ENCODE results near the gene BACH2.
"Not testable (repeated sequence)": the region's sequence is repeated elsewhere in the genome, so short reads cannot be mapped to it uniquely, and the experiment has no call there.

Gene BACH2

GRCh38 chr6:90296341-90297114 is at the start of gene BACH2:
Gene BACH2 (minus strand): TSS chr6:90296843. CDS start chr6:90008844, 287,999 bp downstream.
- DNase-seq: peak; percentile 92 to 95 (median 94)

- no peak for DNase-seq
Observed at GRCh38 chr6:90343576-90343975, 46.9 kb upstream of the BACH2 start.

GRCh38 chr6:90338409-90338808 is 41.8 kb upstream of the BACH2 start:
- no peak for DNase-seq

- no peak for DNase-seq
Observed at GRCh38 chr6:90336388-90336947, 39.8 kb upstream of the BACH2 start.

GRCh38 chr6:90333928-90334327 is 37.3 kb upstream of the BACH2 start:
- DNase-seq: no peak

DNA sequence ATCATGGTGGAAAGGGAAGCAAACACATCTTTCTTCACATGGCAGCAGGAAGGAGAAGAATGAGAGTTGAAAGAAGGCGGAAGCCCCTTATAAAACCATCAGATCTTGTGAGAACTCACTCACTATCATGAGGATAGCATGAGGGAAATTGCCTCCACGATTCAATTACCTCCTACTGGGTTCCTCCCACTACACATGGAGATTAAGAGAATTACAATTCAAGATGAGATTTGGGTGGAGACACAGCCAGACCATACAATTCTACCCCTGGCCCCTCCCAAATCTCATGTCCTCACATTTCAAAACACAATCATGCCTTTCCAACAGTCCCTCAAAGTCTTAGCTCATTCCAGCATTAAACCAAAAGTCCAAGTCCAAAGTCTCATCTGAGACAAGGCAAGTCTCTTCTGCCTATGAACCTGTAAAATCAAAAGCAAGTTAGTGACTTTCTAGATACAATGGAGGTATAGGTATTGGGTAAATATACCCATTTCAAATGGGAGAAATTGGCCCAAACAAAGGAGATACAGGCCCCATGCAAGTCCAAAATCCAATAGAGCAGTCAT is 36.4 kb upstream of the BACH2 start:
- not testable (repeated sequence) for DNase-seq

GRCh38 chr6:90329386-90330077 is 32.9 kb upstream of the BACH2 start:
- DNase-seq: no peak

GRCh38 chr6:90328004-90328403 is 31.4 kb upstream of the BACH2 start:
- no peak for DNase-seq

DNA sequence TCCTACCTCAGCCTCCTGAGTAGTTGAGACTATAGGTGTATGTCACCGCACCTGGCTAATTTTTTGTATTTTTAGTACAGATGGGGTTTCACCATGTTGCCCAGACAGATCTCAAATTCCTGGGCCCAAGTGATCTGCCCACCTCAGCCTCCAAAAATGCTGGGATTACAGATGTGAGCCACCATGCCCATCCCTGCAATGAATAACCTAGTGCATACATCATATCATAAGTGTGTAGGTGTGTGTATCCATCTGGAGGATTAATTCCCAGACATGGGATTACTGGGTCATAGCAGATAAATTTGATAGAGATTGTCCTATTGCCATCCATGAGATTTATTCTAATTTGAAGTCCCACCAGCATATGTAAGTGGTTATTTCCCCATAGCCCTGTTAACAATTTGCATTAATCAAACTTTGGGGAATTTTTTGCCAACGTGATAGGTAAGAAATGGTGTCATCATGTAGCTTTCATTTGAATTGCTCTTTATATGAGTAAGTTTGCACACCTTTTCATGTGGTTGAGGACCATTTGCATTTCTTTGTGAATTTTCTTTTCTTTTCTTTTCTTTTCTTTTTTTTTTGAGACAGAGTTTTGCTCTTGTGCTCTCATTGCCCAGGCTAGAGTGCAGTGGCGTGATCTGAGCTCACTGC is 29.9 kb upstream of the BACH2 start:
- DNase-seq: no peak

- no peak for DNase-seq
Observed at GRCh38 chr6:90323706-90324105, 27.1 kb upstream of the BACH2 start.

DNA sequence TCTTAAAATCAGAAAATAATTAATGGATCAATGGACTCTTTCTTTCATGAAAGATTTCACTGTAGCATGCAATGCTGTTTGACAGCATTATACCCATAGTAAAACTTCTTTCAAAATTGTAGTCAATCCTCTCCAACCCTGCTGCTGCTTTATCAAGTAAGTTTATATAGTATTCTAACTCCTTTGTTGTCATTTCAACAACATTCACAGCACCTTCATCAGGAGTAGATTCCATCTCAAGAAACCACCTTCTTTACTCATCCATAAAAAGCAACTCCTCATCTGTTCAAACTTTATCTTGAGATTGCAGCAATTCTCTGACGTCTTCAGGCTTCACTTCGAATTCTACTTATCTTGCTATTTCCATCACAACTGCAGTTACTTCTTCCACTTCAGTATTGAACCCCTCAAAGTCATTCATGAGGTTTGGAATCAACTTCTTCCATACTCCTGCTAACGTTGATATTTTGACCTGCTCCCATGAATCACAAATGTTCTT is 26.4 kb upstream of the BACH2 start:
- DNase-seq: no peak

- no peak for DNase-seq
Observed at GRCh38 chr6:90319979-90320685, 23.5 kb upstream of the BACH2 start.

DNA sequence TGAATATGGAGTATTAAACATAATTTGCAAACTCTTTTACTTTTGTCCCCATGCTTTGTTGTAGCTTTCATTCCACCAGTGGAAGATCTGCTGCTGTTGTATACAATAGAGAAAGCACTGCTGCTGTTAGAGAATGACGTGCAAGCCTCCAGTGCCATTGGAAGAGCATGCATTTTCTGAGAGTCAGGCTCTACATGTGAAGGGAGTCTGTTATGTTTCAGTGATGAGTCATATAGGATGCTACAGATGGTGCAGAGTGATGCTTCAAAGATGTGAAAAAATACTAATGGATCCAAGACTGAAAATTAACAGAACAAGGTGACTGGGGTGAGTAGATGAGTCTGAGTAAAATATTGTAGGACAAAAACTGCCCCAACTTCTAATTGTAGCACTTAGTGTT is 22.4 kb upstream of the BACH2 start:
- DNase-seq: no peak

GRCh38 chr6:90315986-90316385 is 19.3 kb upstream of the BACH2 start:
- DNase-seq: no peak

GRCh38 chr6:90315354-90315950 is 18.8 kb upstream of the BACH2 start:
- DNase-seq: no peak

- no peak for DNase-seq
Observed at GRCh38 chr6:90314514-90314913, 17.9 kb upstream of the BACH2 start.

- no peak for DNase-seq
Observed at GRCh38 chr6:90311569-90311968, 14.9 kb upstream of the BACH2 start.

DNA sequence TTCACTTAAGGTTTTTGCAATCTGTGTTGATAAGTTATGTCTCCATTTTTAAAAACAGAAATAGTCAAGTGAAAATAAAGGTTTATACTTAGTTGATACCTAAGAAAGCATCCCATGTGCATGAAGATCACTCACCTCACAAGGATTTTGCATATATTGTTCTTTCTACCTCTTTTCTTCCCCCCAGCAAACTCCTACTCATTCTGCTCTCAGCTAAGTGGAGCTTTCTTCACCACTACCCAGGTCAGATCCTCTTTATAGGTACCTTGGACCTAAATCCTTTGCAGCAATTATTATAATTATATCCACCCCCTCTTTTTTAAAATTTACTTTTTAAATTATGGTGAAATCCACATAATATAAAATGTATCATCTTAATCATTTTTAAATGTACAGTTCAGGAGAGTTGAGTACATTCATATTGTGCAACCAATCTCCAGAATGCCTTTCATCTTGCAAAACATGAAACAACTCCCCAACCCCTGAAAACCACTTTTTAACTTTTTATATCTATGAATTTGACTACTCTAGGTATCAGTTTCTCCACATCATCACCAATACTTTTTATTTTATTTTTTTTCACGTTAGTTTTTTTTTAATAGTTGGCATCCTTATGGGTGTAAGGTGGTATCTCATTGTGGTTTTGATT is 9.3 kb upstream of the BACH2 start:
- no peak for DNase-seq

DNA sequence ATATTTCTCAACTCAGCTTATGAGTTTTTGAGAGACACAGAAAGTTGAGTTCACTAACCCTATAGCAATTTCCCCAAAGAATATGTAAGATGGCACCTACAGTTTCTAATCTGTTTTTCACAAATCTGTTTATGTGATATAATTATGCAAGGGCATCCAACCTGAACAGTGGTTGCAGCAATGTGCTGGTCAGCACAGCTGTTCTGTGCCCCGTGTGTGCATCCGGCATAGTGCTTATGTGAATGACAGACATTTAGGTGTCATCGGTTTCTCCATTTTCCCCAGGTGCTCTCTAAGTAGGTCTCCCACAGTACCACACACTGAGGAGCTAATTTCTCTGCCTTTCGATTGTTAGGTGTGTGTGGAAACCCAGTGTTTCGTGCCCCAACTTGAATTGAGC is 7.7 kb upstream of the BACH2 start:
- DNase-seq: no peak

- DNase-seq: no peak
Observed at GRCh38 chr6:90303039-90303438, 6.4 kb upstream of the BACH2 start.

- no peak for DNase-seq
Observed at GRCh38 chr6:90302320-90302719, 5.7 kb upstream of the BACH2 start.
